GM18870 (cell line): ENCODE measurements around the gene CTIF.

Source experiments
- ATAC-seq: cut with Tn5 transposase; IDR thresholded peaks from one replicate; pipeline ENCODE4 v1.9.1; 2021; ENCODE audit warnings: moderate library complexity; ENCODE audit not compliant: unreplicated experiment

The CTIF gene

GRCh38 chr18:48573632-48574283 lies 34.9 kb downstream of the CTIF start:
- no peak for ATAC-seq

- ATAC-seq: no peak
Measured at GRCh38 chr18:48574667-48575300, 36.0 kb downstream of the CTIF start.

GRCh38 chr18:48575301-48575657 lies 36.4 kb downstream of the CTIF start:
- no peak for ATAC-seq

GRCh38 chr18:48575658-48576456 lies 37.0 kb downstream of the CTIF start:
- no peak for ATAC-seq

GRCh38 chr18:48576457-48576771 lies 37.6 kb downstream of the CTIF start:
- ATAC-seq: no peak

DNA sequence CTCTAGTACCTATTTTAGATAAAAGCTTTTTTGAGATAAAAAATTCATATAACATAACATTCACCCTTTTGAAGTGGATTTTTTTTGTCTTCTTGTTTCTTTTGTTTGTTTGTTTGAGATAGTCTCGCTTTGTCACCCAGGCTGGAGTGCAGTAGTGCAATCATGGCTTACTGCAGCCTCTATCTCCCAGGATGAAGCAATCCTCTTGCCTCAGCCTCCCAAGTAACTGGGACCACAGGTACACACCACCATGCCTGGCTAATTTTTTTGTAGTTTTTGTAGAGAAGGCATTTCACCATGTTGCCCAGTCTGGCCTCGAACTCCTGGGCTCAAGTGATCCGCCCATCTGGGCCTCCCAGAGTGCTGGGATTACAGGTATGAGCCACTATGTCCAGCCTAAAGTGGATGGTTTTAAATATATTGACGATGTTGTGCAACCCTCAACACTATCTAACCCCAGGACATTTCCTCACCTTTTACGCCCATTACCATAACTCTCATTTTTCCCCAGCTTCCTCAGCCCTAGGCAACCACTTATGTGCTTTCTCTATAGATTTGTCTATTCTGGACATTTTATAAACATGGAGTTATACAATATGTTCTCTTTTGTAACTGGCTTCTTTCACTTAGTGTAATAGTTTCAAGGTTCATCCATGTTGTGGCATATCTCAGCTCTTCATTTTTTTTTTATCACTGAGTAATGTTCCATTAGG lies 38.8 kb downstream of the CTIF start:
- ATAC-seq: no peak

DNA sequence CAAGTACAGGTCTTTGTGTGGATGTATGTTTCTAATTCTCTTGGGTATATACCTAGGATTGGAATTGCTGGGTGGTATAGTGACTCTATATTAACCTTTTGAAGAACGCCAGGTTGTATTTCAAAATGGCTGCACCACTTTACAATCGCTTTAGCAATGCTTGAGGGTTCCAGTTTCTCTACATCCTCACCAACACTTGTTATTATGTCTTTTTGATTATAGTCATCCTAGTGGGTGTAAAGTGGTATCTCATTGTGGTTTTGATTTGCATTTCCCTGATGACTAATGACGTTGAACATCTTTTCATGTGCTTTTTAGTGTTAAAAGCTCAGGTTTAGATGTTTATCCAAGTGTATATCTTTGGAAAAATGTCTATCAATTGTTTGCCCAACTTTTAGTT lies 39.5 kb downstream of the CTIF start:
- ATAC-seq: no peak

DNA sequence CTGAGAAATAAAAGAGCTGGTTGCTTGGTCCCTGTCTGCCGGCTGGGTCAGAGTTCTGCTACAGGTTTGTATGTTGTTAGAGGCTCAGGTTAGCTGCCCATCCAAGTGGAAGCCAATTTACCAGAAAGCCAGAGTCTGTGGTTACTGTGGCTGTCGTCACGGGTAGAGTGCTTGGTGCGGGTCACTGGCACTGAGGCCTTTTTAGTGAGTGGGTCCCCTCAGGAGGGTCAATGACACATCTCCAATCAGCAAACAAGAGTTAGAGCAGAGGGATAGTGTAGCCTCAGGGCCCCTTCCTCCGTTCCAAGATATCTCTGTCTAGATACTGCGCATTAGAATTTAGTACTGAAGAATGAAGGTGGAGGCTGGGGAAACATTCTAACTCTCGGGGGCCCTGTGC lies 41.2 kb downstream of the CTIF start:
- no peak for ATAC-seq

DNA sequence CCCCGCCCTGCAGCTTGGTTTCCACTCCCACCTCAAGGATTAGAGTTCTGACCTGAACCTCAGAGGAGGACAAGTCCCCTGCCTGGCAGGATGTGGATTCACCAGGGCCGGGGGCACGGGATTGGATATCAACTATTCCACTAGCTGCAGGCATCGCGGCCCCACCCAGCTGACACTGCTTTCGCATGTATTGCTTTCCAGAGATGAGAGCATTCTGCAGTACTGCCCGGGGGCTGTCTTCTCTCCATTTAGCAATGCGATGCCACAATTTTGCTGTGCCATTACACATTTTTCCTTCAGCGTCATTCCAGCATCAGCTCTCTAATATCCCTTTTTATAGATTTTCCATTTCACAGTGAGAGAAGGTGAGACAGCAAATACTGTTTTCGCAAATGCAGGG lies 42.0 kb downstream of the CTIF start:
- ATAC-seq: no peak

DNA sequence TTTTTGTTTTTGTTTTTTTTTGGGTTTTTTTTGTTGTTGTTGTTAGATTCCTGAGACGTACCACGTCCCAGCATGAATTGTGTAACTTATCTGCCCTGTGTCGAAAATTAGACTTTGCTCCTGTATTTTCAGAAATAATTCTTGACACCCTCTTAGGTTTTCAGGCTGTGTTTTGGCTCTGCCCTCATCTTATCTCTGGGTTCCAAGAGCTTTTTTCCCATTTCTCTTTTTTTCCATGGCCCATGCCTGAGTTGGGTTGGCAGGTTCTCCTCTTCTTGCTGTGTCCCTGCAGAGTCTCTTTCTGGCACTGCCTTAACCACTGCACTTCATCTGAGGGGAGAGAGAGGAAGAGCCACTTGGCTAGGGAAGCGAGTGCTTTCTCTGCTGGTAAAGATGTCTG lies 42.4 kb downstream of the CTIF start:
- no peak for ATAC-seq

- ATAC-seq: no peak
Measured at GRCh38 chr18:48581941-48582340, 43.1 kb downstream of the CTIF start.

- ATAC-seq: no peak
Measured at GRCh38 chr18:48582946-48583345, 44.1 kb downstream of the CTIF start.

DNA sequence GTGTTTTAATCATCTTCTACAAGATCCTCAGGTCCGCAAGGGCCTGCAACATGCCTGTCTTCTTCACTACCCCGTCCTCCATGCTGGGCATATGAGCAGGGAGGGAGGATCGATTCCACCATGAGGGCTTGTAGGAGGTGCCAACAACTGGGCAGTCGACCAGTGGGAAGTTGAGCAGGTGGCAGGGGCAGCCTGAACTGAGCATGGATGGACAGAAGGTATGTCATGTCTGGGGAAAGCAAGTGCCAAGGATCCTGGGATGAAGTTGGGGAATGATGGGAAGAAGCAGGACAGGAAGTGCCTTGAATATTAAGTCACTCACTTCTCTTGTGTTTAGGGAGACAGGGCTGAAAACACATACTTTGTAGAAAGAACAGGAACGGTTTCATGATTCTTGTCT lies 44.7 kb downstream of the CTIF start:
- ATAC-seq: no peak

- no peak for ATAC-seq
Measured at GRCh38 chr18:48589797-48590519, 51.1 kb downstream of the CTIF start.

DNA sequence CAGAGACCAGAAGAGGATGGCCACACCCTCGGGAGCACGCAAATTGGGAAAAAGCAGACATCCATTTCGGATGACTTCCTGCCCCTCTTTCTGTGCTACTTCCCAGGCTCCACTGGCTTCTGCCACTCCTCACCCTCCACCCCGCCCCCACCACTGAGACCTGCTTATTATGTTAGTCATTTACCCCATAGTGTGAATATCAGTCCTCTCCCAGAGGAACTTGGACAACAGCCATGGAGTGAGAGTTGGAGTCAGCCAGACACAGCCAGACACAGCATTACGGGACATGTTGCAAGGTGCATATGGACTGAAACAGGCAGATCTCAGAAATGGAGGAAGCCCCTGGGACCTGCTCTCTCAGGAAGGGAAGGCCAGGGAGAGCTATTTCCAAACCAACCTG lies 51.8 kb downstream of the CTIF start:
- ATAC-seq: no peak

DNA sequence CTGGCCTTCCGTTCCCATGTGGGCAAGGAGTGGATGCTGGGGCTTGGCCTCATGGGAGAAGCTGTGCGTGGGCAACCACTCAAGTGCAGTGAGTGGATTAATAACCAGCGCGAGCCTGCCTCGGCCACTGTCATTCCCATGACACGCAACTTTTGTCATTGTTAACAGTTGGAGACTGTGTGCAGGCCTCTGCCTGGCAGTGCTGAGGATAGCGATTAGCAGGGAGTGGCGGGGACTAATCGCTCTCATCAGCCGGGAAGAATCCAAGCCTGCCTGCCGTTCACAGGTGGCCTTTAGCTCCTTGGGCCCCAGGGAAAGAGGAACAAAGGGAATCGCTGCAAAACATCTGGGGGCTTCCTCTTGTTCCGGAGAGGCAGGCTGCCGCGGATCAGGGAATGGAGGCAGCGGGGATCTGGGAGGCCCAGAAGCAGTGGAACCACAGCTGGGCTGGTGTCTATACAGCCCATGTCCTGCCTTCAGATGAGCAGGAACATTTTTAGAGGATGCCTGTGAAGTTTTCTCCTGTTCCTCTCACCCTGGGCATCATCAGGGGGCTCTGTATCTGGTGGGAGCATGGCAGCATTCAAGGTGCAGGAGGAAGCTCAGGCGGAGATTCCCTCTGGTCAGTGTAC lies 53.8 kb downstream of the CTIF start:
- no peak for ATAC-seq

- no peak for ATAC-seq
Measured at GRCh38 chr18:48594471-48595094, 55.8 kb downstream of the CTIF start.

GRCh38 chr18:48595703-48596218 lies 56.9 kb downstream of the CTIF start:
- ATAC-seq: no peak

DNA sequence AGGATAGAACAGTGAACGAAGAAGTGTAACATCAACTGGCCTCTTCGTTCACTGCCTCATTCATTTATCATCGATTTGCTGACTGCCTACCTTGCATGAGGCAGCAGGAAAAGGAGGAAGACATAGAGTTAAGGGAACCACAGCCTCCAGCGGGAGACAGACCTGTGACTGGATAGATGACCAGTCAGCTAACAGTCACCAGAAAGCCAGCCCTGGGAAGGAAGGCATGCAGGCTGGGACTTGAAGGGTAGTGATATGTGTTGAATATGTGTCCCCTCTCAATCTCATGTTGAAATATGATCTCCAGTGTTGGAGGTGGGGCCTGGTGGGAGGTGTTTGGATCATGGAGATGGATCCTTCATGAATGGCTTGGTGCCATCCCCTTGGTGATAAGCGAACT lies 58.3 kb downstream of the CTIF start:
- ATAC-seq: no peak

GRCh38 chr18:48597671-48598070 lies 58.8 kb downstream of the CTIF start:
- no peak for ATAC-seq
